HG03108 (cell line): ENCODE data around the gene EDNRB.

ENCODE experiments used
- ATAC-seq: cut with Tn5 transposase; IDR thresholded peaks from one replicate; pipeline ENCODE4 v1.9.1; 2021; ENCODE audit warnings: moderate library complexity; ENCODE audit not compliant: unreplicated experiment

Gene EDNRB

DNA sequence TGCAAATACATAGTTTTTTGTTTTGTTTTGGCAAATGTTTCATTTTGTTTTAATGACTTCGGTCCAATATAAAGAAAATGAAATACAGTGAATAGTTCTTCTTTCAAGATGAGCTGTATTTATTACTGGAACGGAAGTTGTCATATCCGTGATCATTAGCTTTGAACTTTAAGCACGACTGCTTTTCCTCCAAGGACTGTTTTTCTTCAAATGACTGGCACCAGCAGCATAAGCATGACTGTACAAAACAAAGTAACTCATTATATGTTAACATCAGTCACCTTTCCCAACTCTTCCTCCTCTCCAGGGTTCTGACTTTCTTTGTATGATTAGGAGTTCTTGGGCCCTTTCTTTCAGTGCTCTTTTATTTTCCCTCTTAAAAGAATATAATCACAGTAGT lies 20.5 kb downstream of the EDNRB start:
- peak; percentile 99 for ATAC-seq

DNA sequence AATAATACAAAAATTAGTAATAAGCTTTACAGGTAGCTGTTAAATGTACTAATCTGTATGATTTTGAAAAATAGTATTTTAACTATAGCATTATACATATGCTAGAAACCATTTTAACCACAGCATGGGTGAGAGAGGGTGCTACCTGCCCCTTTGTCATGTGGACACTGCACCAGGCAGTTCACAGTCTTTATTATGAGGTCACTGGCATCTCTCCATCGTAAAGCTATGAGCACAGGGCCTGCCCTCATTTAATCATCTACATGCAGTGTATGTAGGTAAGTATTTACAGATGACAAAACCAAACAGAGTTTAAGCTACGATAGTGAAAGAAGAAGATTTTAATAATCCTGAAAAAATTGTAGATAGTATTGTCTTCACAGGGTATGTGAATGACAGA lies 21.7 kb downstream of the EDNRB start:
- no peak for ATAC-seq

DNA sequence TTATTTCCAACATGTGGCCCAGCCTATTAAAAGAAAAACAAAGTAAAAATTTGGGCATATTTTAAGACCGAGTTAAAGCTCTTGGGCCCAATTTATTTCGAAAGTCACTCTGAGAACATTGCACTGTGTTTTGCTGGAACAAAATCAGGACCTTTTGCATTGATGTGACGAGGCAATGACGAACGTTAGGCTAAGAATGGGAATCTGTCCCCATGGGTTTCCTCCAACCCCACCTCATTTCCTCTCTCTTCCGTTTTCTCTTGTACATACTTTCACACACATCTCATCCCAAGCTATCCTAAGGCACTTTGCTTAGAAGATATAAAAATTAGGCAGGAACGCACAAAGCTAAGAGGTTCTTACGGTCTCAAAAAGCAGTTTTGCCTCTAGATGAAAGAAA lies 22.1 kb downstream of the EDNRB start:
- ATAC-seq = no peak

DNA sequence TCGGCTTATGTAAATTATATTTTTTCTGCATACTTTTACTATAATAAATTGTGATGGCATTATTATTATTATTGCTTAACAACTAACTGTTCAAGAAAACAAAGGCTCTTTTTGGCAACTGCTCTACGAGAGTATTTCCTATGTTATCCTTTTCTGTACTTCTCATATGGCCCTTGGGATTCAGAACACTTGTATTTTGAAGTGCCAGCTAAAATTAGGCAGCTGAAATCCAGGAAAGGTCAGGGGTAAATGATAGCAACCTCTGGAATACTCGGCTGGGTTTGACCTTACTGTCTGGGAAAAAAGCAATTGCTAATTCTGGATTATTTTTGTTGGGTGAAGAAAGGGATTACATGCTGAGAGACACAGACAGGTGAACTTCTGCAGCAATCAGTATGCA lies 23.9 kb downstream of the EDNRB start:
- ATAC-seq = no peak

DNA sequence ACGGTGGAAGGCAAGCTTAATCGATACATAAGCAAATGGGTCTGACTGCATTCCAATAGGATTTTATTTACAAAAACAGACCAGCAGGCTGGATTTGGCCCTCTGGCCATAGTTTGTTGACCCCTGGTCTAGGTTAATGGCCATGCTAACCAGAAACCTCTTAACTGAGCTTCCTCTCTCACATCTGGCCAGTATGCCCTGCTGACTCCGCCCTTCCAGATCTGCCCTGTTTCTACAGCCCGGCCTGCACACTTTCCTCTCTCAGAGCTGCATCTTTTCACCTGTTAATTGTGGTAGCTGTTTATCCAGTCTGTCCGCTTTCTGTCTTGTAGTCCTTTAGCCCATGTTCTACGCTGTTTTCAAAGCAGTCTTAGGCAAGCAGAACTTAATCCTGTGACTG lies 25.6 kb downstream of the EDNRB start:
- no peak for ATAC-seq

DNA sequence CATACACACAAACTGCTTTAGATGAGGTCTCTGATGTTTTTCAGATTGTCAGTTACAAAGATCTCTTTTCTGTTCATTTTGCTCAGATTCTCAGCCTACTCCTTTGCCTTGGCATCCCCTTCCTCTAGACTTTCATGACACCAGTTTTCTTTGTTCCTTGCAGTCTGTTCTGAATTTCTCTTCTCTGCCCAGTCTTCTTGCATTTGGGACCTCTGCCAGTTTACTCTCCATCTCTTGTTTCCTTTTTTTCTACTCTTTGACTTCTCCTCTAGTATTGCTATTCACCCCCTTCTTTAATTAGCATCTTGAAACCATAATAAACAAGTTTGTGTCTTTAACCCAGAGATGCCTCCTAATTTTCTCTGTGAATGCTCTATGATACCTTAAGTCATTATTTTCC lies 26.1 kb downstream of the EDNRB start:
- ATAC-seq = no peak

DNA sequence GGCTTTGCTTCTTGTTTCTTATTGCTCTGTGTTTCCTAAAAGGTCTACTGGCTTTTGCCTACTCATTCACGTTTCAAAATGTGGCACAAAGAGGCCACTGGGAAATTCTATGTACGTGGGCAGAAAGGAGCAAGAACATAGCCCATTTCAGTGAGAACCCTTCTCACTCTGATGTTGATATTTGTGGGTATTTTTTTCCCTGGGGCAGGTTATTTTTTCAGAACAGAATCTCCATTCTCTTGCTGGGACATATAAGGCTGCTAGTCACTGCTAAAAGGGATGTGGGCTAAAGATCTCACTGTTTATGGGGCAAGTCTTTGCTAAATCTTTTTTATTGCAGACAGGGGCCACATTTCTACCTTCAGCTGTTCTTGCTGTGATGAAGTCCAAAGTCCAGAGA lies 27.1 kb downstream of the EDNRB start:
- ATAC-seq = no peak

DNA sequence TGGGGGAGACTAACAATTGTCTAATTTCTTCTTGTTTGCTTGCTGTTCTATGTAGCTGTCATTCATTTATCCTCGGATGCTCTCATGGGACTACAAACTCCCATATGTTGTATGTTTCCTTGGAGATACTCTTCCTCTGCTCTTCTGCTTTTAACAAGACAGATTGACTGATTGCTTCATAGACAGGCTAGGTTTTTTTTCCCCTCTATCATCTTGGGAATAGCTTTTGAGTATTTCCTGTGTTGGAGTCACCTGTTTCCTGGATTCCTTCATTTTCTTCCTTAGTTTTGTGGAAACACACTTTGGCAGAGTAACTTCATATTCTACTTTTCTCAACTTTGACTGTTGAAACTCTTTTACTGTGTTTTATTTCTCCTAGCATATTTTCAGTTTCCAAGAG lies 27.6 kb downstream of the EDNRB start:
- no peak for ATAC-seq

DNA sequence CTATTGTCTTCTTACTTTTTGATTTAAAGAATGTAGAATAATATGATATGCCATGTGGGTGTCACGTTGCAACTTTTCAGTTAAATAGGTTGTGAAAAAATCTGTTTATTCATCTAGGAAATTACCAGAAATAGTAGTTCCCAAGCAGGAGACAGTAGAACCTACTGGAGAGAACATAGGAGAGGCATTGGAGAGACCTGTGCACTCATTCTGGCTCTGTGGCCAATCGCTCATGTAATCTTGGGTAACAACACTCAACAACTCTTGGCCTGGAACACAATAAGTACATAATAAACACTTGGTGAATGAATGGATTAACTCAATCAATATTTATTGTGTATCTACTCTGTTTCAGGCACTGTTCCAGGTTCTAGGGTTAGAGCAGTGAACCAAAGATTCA lies 35.3 kb downstream of the EDNRB start:
- ATAC-seq = no peak

DNA sequence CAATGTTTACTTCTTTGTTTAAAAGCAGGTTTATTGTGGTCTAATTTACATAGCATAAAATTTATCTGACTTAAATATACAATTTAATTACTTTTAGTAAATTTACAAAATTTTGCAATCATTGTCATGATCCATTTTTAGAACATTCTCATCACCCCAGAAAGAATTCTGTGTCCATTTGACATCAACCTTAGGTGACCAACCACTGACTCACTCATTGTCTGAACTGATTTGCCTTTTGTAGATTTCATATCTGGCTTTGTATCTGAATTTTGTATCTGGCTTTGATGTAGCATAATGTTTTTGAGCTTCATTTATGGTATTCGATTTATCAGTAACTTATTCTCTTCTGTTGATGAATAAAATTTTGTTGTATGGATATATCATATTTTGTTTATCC lies 40.4 kb downstream of the EDNRB start:
- no peak for ATAC-seq

DNA sequence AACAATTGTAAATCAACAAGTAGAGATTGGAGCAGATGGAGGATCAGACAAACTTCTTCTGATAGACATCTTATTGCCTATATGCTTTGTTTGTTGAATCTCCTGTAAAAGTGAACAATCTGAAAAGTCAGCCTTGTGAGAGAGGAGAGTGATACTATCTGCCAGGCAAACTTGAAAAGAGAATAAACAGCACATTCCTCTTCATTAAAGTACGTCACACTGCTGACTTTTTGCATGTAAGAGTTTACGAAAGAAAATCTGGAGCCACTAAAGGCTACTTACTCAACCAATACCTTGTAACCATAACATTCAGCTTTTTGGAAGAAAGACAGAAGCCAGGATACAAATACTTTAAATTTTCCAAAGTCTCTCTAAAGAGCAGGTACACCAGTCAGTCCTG lies 42.5 kb downstream of the EDNRB start:
- no peak for ATAC-seq

DNA sequence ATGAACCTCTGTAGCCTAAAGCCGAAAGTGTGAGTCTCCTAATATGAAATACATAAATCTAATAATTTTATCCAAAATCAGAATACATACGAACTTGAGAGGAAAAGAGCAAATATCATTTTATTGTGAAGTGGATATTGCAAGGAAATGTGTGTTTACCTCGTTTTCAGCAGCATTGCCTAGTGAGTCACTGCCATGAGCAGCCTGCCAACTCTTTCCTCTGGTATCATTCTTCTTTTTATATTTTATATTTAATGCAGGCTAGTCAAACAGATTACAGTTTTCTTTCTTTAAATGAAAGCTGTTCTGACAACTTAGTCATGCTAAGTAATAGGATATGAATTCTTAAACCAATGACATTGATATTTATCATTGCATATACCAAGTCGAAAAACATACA lies 44.2 kb downstream of the EDNRB start:
- no peak for ATAC-seq

DNA sequence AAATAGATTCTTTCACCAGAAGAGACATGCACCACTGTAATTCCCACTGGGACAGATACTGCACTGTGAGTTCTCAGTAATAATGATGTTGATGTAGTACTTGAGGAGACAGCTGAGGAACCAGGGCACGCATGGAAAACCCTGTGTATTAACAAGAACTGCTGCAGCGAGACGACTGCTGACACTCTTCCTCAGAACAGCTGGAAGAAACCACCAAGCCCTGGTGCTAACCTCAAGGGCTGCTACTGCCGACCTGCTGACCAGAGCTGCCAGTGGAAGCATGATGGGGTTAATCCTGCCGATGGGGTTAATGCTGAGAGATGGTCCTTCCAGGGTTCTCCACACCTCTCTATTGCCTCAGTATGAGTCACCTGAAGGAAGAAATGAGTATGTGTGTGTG lies 45.6 kb downstream of the EDNRB start:
- ATAC-seq = no peak

DNA sequence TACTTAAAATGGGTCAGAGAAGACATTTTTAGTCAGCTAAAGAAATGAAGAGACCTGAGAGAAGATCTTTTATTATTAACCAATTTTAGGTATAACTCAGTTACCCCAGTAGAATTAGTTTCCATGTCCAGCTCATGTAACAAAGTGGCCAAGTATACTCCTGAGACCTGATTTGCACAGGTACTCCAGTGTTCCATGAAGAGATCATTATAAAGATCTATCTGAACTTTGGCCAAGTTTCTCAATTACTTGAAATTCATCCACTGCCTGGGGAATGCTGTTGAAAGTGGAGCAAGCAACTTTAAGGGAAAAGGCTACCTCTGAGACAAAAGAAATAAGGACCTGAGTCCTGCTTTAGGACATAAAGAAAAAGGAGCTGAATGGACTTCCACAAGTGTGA lies 47.0 kb downstream of the EDNRB start:
- no peak for ATAC-seq

DNA sequence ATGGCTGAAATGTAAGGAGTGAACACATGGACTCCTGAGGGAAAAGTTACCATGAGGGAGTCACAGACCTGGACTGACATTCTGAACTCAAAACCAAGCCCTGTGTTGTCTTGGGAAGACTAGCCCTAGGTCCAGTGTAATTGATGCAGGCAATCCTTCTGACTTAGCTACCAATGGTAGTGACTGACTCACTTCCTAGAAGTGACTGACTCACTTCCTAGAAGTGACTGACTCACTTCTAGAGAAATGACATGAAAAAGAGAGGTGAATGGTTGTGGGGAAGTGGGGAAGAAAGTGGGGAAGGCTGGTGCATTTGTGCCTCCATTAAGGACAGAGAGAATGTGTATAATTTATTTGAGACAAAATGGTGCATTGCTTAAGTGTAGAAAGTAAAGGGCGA lies 49.9 kb downstream of the EDNRB start:
- no peak for ATAC-seq

DNA sequence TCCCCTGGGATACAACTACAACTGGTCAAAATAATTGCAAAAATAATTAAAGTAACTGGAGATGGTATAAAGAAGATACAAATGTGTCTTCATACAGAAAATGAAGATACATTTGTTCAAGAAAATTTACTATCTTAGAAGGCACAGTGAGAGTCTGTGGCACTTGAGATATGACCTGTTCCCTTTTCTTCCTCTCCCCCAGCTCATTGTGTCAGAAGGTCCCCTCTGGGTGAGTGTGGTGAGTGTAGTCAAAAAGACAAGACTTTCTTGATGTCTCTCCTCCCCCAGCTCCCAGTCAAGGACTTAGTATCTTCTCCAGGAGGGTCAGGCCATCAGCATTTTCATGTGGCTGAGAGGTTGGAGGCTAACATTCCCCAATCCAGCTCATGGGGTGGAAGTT lies 51.7 kb downstream of the EDNRB start:
- ATAC-seq = no peak

DNA sequence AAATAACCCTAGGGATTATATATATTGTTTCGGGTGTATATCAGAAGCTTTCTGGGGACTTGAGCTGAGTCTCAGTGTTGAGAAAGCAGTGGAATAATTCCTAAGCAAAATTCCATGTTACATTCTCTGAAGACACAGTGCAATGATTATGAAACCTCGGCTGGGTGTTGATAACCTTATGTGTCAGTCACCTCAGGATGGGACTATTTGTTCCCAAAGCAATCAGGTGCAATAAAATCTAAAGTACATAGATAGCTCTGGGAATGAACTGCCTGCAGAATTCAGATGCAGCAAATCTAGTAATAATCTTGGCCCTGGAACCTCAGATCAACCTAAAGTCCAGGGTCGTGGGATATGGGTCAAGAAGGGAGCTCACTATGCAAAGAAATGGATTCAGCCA lies 53.0 kb downstream of the EDNRB start:
- ATAC-seq = no peak

DNA sequence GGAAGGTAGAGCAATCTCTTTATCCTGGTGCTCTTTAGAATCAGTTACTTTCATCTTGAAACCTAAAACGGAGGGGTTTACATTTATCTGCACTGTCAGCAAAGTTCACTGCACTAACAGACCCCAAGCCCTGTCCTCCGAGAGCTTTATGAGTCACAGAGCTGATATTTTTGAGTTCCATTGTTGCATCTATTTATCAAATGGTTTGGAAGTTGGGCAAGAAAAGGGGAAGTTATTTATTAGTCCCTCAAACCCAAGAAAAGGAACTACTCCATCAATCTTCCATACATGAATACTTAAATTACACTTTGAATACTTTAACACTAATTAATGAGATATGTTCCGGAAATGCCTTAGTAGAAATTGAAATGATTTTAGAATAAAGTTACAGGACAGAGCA lies 55.5 kb downstream of the EDNRB start:
- no peak for ATAC-seq

DNA sequence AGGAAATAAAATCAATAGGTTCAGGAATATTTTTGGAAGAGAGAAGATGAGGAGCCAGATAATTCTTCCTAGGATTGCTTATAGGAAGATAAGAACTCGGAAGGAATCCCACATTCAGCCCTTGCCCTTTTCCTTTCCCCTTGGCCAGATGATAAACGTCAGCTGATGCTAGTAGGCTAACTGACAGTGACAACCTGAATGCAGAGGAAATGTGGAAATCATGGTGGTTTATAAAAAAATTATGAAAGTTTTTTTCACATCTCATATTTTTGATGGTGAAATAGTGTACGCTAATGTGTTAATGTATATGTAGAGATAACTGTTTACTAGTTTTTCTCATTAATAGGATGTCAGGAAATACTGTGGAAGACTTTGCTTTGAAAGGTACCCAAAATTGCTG lies 56.9 kb downstream of the EDNRB start:
- ATAC-seq = no peak

DNA sequence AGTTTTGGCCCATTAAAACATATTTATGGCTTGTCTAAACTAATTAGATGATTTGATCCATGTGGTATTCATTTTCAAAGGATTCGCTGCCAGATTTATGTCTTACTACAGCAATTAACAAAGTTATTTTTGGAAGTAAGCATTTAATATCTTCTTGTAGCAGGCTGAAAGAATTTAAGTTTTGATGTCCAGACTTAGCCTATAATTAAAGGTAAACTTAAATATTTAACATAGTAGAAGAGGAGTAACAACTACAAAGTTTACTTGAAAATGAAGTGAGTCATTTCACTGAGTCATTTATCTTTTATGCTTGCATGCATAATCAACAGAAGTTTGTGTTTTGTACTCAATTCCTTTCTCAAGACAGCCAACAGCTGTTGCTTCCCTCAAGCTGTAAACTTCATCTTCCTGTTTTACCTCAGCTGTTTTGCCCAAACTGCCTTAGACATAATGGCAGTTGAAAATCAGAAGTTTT lies 58.1 kb downstream of the EDNRB start:
- ATAC-seq = no peak

DNA sequence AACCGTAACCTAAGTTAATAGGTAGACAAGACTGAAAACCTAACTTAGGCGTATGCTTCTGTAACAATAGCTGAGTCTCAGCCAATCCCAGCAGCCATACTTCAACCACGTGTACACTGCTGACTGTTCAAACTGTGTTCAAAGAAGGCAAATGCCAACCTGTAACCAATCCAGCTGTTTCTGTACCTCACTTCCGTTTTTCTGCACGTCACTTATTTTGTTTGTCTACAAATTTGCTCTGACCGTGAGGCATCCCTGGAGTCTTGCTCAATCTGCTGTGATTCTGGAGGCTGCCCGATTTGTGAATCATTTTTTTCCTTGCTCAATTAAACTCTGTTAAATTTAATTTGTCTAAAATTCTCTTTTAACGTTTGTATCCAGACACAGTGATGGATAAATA lies 59.2 kb downstream of the EDNRB start:
- no peak for ATAC-seq

DNA sequence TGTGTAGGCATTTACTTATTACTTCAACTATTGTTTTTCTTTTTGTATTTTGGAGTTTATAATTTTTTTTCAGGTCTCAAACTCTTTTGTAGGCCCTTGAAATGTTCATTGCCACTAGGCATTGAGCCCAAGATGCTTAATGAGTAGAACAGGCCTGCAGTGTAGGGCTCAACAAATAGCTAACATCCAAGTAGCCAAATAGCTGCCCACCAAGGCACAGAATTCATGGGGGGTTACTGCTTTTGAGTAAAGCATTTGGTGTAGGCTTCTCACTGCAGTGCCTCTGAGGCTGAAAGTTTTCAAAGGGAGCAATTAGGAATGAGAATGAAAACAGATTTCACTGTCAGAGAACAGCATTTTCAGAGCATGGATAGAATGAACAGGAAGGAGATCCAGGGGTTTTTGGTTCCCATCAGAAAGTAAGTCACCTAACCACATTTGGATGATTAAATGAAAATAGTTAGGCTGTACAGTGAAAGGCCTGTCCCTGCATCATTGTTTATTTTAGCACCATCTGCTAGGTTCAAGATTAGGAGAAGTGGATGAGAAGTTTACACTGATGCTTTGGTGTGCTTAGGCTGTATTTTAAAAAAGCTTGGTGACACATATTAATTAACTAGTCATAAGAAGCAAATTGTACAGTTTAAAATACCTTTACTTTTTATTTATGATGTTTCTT lies 61.0 kb downstream of the EDNRB start:
- no peak for ATAC-seq

DNA sequence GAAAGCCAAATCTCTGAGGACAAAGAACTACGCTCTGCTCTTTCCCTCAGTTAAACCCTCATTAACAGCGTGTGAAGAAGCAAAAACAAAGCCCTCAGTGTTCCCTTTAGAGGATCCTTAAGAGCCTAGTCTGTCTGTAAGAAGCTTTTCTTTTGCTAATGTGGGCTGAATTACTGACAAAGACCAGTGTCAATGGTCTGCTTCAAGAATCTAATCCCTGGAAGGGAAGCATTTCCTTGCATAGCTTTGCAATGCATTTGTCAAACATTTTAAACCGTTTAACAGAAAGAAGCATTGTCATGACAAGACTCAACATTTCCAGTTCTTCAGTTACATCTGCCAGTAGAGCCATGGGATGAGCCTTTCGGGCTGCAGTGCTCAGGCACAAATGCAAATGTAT lies 64.9 kb downstream of the EDNRB start:
- no peak for ATAC-seq
